Ovary (tissue), 10 donors: Measurements from ENCODE around the gene ZNF587B. TPM values are rescaled to one million over a fixed set of nuclear protein-coding genes. Genes with fewer than 3 reads are reported as not detected.
A peak's percentile ranks its signal among the peaks of the same experiment; 100 is the strongest.

Source experiments
- DNase-seq, 5 donors: peaks; one replicate each; pipeline ENCODE4 v3.0.0-alpha.2; 2019 to 2020
- H3K27ac ChIP-seq, 2 donors: fragments of 200-600 bp; one replicate each; pipeline versions ENCODE4 v1.5.1 to v1.8.0; 2019 to 2022
- H3K27me3 ChIP-seq: fragments of 200-600 bp; one replicate; pipeline ENCODE4 v1.8.0; 2022
- H3K36me3 ChIP-seq: fragments of 200-600 bp; sonication (generic); one replicate; pipeline ENCODE4 v1.5.1; 2019
- H3K4me1 ChIP-seq: one replicate; pipeline ENCODE4 v1.8.1; 2013; ENCODE audit warnings: mild to moderate bottlenecking, moderate library complexity; ENCODE audit not compliant: insufficient read depth
- H3K4me3 ChIP-seq: fragments of 200-600 bp; sonication (generic); one replicate; pipeline ENCODE4 v1.5.1; 2017
- H3K9me3 ChIP-seq, 2 donors: fragments of 200-600 bp in 1 of 2; sonication (generic) in 1 of 2; one replicate each; pipeline versions ENCODE4 v1.5.1 to v1.8.1; 2013 to 2019; ENCODE audit warnings: mild to moderate bottlenecking in 1 of 2, moderate library complexity in 1 of 2
- CTCF ChIP-seq, 3 donors: fragments of 450-650 bp in 2 of 3; fragments of 200-600 bp in 1 of 3; IDR thresholded peaks; one replicate each; pipeline versions ENCODE4 v1.5.1 to v1.8.0; 2016 to 2022; ENCODE audit warnings: antibody characterized with exemption in 3 of 3, mild to moderate bottlenecking in 1 of 3
- EP300 ChIP-seq: sonication (generic); formaldehyde crosslinking; IDR thresholded peaks from one replicate; pipeline ENCODE4 v1.6.1; 2017; ENCODE audit warnings: antibody characterized with exemption
- POLR2A ChIP-seq: fragments of 450-650 bp; IDR thresholded peaks from one replicate; pipeline ENCODE4 v1.6.1; 2017; ENCODE audit warnings: antibody characterized with exemption, mild to moderate bottlenecking, moderate library complexity
- WGBS, 3 donors: extraction: QIAGEN DNeasy Blood & Tissue Kit in 1 of 3; methylation state at CpG; one replicate each; pipeline versions ENCODE4 v1.1.5 to v1.1.7; 2013 to 2017; 5-methylcytosine and 5-hydroxymethylcytosine counted together
- intact Hi-C, 4 donors: fragments of 100-400 bp; cut with DNase I; formaldehyde crosslinking; loops; one replicate each; pipeline versions ENCODE4 v1.11.0 to v1.15.1; 2022 to 2023
- long read RNA-seq, 3 donors: library from polyadenylated mRNA in 2 of 3; unstranded in 2 of 3; transcript quantifications; one replicate each; pipeline ENCODE4 v2.0.0 and lab custom pipeline, GENCODE V29; 2021 to 2026
- polyA plus RNA-seq, 2 donors: library from polyadenylated mRNA; stranded (reverse); fragments of 200-250 nt in 1 of 2; fragments of 350-450 nt in 1 of 2; fragmentation: Illumina TruSeq in 1 of 2; extraction: RNeasy Lipid Tissue Mini Kit (QIAGEN cat#74804) in 1 of 2; gene quantifications; one replicate each; pipeline ENCODE4 v1.2.3, GENCODE V29; 2013 to 2014
- total RNA-seq, 7 donors: library from RNA; depleted of rRNA in 2 of 7; stranded (reverse); fragments of >200 nt in 2 of 7; fragmentation: NEBNext Ultra II Directional in 3 of 7; extraction: Animal tissue kit (Norgen Biotek cat#: 25700) in 3 of 7; gene quantifications; one replicate each; pipeline versions ENCODE4 v1.1.0 to v1.2.4, GENCODE V29; 2016 to 2023
- donor health status: DM: no; HTN: no; CAD: no; lungs with moderate emphysema.
- donor health status: DM: no; HTN: no; CAD: no.
- donor health status: Bipolar disorder and iron deficiency.
- donor health status: DM: yes; HTN: yes; CAD: no.
- donor health status: DM: no; HTN: no; CAD: no.
- donor health status: DM: yes; HTN: yes; CAD: no.

The ZNF587B gene
- total RNA-seq (10 to 100 TPM in 5 of 7 donors, 1 to 10 TPM in 2; 7.8 to 19.4 (median 12.5) TPM), polyA plus RNA-seq (1 to 10 TPM; 4.0 to 4.6 TPM)
- long read RNA-seq, donor 1, partial matches to known transcripts: 0 of 3 reads
- long read RNA-seq, donor 1, other reads (novel, unspliced or antisense): 2 of 3 reads
- long read RNA-seq, donor 2, partial matches to known transcripts: 0 of 5 reads
- long read RNA-seq, donor 2, other reads (novel, unspliced or antisense): 0 of 5 reads
- long read RNA-seq, donor 3, partial matches to known transcripts: 0 of 1 reads
- long read RNA-seq, donor 3, other reads (novel, unspliced or antisense): 1 of 1 reads

DNA sequence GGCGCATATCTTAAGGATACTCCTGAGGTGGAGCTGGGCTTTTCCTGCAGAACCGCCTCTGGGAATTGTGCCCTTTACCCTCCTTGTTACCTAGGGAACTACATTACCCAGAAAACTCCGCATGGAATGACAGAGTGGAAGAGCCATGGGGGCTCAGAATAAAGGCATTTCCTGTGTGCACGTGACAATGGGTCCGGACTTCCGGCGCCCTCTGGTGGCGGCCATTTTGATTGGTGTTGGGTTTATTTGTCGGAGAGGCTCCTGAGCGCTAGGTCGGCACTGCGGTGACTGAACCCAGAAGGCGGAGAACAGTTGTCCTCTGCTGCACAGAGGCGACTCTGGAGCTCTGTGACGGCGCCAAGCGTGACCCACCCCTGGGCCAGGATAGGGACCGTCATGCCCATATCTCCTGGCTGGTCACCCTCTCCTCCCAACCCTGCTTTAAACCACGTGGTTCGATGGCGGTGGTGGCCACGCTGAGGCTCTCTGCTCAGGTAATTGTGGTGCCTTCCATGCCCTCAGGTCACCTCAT is at the start of gene ZNF587B:
TSS of gene ZNF587B (plus strand) at position 229 of the 532 bp plus-strand sequence. CDS start at position 459, 230 bp downstream.
- H3K4me3 ChIP-seq: peak within 1 kb of the TSS; percentile 46
- no peaks in the 10 kb centered on the region for H3K9me3 ChIP-seq
- H3K4me1 ChIP-seq: peaks cover 6% of the 10 kb centered on the region
- peak within 1 kb of the TSS in 1 of 2 donors; percentile 19 for H3K27ac ChIP-seq
- intact Hi-C loops: no loop called here
- TF ChIP-seq CTCF (IDR thresholded peaks at IDR 0.05) (peak; percentile 22 to 58 (median 31)), EP300 (no peak), POLR2A (peak; percentile 19)
- peak; percentile 63 to 80 (median 77) for DNase-seq
- H3K36me3 ChIP-seq: no peaks in the 10 kb centered on the region
- H3K27me3 ChIP-seq: no peaks in the 10 kb centered on the region
- 10 to 18% (median 17%) methylated on average over 22 of the region's 22 CpGs for WGBS, 3 donors

- Histone ChIP-seq H3K27ac (no peak overlapping the region), H3K9me3 (peaks cover 4 to 52% of the 10 kb centered on the region in 2 donors), H3K27me3 (no peaks in the 10 kb centered on the region), H3K4me1 (no peaks in the 10 kb centered on the region), H3K4me3 (no peak overlapping the region), H3K36me3 (no peaks in the 10 kb centered on the region)
- TF ChIP-seq CTCF (IDR thresholded peaks at IDR 0.05): no peak
- TF ChIP-seq EP300: no peak
- no peak for TF ChIP-seq POLR2A
- intact Hi-C loops: no loop called here
- WGBS, 3 donors: 90 to 94% (median 94%) methylated on average over 38 of the region's 38 CpGs
- no peak for DNase-seq
Observed at GRCh38 chr19:57786286-57786685, 43.8 kb upstream of the ZNF587B start.

GRCh38 chr19:57786906-57787305 is 43.2 kb upstream of the ZNF587B start:
- no peak overlapping the region for H3K27ac ChIP-seq
- no peaks in the 10 kb centered on the region for H3K27me3 ChIP-seq
- 88 to 95% (median 88%) methylated on average over 5 of the region's 5 CpGs for WGBS, 3 donors
- H3K9me3 ChIP-seq: peaks cover 4 to 54% of the 10 kb centered on the region in 2 donors
- DNase-seq: no peak
- H3K4me3 ChIP-seq: no peak overlapping the region
- no peaks in the 10 kb centered on the region for H3K36me3 ChIP-seq
- intact Hi-C loops: no loop called here
- H3K4me1 ChIP-seq: no peaks in the 10 kb centered on the region
- TF ChIP-seq POLR2A (no peak), CTCF (IDR thresholded peaks at IDR 0.05) (no peak), EP300 (no peak)

DNA sequence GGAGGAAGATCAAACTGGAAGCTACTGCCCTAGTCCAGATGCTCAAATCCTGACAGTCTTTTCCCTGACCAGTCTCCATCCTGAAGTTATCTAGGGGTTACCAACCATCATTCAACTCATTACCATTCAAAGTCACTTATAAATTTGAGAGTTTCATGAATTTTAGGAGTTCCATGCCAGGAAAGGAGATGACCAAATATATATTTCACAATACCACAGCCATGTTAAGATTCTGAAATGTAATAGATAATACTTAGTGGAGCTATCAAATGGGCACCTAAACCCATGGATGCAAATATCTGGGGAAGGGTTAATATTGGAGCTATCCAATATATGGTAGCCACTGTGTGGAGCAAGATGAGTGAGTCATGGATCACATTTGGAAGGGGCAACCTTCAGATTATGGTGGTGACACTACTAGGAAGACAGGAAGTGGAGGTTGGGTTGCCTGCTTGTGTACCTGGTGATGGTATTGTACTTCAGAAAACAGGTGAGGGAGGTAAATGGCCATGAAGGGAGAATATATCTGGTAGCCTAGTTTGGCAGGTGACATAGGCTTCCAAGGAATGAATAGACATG is 41.9 kb upstream of the ZNF587B start:
- no peaks in the 10 kb centered on the region for H3K27me3 ChIP-seq
- H3K36me3 ChIP-seq: no peaks in the 10 kb centered on the region
- no peak overlapping the region for H3K4me3 ChIP-seq
- TF ChIP-seq POLR2A: no peak
- TF ChIP-seq EP300: no peak
- no peak for TF ChIP-seq CTCF (IDR thresholded peaks at IDR 0.05)
- H3K4me1 ChIP-seq: no peaks in the 10 kb centered on the region
- intact Hi-C loops: no loop called here
- no peak for DNase-seq
- peaks cover 4 to 46% of the 10 kb centered on the region in 2 donors for H3K9me3 ChIP-seq
- no peak overlapping the region for H3K27ac ChIP-seq
